ENCODE results near the gene GAB1.
A peak's percentile ranks its signal among the peaks of the same experiment; 100 is the strongest.
"Not testable (repeated sequence)": the region's sequence is repeated elsewhere in the genome, so short reads cannot be mapped to it uniquely, and the experiment has no call there.

Gene GAB1

GRCh38 chr4:143339497-143339896 lies 2.8 kb downstream of the GAB1 start:
- DNase-seq: no peak

DNA sequence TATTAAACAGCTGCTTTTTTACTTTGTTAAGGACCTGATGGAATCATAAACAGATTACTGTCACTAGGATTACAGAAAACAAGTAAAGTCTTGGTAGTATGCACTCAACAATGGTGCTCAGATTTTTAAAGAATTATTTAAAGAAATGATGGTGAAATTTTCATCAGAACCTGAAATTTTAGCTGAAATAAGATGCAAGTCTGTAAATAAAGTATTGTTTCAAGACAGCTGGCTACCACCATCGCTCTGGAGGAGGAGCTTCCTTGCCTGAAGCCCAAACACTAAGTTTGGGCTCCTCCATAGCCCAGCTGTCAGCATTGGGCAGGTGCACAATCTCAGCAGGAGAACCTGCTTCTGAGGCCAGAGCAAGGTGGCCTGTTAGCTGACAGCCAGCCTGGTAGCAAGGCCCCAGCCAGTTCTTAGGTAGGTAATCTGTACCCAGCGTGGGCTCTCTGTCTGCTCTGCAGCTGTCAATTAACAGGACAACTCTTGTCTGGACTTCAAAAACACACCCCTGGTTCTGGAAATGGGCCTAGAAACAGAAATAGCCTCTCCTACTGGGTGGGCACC lies 4.6 kb downstream of the GAB1 start:
- DNase-seq: no peak

DNA sequence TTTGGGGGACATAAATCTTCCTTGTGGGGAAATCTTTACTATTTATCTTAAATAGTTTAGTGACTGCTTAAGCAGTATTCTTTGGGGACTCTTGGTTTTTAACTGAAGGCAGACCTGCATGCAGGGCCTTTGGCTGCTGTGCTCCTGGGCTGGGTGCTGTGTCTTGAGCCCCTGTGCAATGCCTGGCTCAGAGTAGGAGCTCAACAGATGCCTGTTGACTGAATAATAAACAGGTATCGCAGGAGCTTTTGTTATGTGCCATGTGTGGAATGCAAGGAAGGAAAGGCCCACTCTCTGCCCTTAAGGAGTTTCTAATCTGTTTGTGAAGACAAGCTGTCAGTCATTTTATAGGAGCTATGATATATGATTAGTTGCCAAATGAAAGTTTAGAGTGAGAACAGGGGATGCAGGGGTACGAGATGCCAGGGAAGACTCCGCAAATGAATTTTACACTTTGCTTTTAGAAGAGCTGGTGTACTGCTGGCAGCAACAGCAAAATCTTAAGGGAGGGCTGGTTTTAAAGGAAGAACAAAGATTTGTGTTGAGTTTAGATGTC lies 6.7 kb downstream of the GAB1 start:
- DNase-seq: no peak

GRCh38 chr4:143344041-143344440 lies 7.4 kb downstream of the GAB1 start:
- DNase-seq: no peak

- no peak for DNase-seq
These were observed 8.1 kb downstream of the GAB1 start for GRCh38 chr4:143344774-143345173.

GRCh38 chr4:143345356-143345755 lies 8.7 kb downstream of the GAB1 start:
- no peak for DNase-seq

DNA sequence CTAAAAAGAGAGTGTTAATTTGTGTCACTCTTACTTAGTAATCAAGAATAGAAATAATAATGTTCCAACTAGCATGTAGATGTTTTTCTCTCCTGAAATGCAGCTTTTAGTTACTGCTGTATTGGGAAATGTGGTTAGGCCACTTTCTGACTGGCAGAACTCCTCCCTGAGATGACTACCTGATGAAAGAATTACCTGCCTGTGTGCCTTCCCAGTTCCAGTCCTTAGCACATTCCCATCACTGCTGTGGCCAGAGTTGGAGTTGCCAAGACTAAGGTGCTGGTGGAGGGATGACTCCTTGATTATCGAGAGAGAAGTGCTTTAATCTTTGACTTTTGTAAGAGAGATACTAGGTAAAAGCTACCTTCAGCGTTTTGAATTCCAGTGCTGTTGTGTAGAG lies 9.5 kb downstream of the GAB1 start:
- peak; percentile 35 for DNase-seq

DNA sequence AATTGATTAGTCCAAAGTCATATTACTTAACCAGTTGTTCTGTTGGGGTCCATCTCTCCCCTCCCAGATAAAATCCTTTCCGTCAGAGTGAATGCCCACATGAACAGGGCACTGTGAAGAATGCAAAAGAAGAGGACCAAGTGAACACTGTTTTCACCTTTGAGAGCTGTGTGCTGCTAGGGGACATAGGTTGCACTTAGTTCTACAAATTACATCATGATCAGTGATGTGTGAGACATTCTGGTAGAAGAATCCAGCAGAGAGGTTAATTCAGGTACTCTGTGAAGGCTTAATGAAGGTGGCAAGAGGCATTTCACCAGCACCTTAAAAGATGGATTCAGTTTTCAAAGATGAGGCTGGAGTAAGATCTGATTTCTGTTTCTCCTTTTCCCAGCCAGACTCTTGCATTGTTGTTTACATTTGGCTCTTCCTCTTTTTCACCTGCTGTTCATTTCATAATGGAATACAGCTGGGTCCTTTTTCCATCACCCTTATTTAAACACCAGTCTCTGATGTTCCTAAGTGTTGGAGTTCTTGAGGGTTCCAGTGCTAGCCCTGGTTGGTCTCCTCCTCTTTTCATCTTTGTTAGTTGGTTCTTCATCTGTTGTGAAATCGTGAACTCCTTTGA lies 10.9 kb downstream of the GAB1 start:
- DNase-seq: no peak

DNA sequence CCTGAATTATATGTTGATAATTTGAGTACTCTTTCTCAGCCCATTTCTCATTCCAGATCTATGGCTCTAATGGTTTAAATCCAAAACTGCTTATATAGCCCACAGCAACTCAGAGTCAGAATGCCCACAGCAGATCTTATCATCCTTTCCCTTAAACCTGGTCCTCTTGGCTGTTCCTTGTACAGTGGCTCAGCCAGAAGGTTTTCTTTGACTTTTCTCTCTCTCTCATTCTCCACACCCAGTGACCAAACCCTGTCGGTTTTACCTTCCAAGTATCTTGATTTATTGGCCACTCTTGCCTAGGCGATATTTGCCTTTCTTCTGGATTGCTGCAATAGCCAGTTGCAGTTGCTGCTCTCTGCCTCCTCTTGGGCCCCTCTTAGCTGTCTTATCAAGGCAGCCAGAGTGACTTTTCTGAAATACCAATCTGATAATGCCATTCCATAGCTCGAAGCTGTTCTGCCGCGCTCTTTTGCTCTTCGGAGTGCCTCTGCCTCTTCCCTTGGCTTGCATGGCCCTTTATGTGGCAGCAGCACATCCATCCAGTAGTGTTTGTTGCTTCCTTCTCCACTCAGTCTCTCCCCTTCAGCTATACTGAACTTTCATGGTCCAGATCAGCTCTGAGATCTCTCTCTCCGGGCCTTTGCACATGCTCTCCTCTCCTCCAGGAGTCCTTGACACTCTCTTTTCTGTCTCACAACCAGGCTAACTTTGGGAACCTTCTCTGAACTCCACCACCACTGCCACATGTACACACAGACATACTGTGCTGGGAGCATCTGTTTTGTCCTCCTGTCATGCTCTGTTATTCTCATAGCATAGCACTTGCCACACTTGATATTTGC lies 11.8 kb downstream of the GAB1 start:
- no peak for DNase-seq

DNA sequence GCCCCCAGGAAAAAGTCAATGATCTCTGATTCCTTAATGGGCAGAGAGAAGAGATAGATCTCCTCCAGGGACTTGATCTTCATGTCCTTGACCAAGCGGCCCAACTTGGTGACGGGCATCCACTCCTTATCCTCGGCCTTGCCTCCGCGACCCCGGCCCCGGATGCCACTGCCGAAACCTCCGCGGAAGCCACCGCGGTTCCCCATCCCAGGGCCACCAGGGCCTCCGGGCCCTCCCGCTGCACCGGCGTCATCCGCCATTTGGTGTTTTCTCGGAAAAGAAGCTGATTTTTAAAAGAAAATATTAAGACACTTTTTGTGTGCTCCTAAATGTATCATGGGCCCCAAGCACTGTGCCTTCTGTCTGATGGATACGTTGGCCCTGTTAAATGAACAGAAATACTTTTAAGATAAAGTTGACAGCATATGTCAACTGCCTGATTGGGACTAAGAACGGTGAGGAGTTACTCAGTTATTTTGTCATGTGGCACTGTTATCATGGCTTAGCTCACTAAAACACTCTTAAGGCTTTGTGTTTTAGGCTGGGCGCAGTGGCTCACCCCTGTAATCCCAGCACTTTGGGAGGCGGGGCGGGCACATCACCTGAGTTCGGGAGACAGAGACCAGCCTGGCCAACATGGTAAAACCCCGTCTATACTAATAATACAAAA lies 13.3 kb downstream of the GAB1 start:
- DNase-seq: not testable (repeated sequence)

GRCh38 chr4:143351149-143351691 lies 14.5 kb downstream of the GAB1 start:
- no peak for DNase-seq

GRCh38 chr4:143351774-143352451 lies 15.2 kb downstream of the GAB1 start:
- DNase-seq: no peak

GRCh38 chr4:143352720-143353119 lies 16.0 kb downstream of the GAB1 start:
- DNase-seq: no peak

- DNase-seq: no peak
These were observed 17.1 kb downstream of the GAB1 start for GRCh38 chr4:143353797-143354196.

- no peak for DNase-seq
These were observed 18.3 kb downstream of the GAB1 start for GRCh38 chr4:143354990-143355389.

DNA sequence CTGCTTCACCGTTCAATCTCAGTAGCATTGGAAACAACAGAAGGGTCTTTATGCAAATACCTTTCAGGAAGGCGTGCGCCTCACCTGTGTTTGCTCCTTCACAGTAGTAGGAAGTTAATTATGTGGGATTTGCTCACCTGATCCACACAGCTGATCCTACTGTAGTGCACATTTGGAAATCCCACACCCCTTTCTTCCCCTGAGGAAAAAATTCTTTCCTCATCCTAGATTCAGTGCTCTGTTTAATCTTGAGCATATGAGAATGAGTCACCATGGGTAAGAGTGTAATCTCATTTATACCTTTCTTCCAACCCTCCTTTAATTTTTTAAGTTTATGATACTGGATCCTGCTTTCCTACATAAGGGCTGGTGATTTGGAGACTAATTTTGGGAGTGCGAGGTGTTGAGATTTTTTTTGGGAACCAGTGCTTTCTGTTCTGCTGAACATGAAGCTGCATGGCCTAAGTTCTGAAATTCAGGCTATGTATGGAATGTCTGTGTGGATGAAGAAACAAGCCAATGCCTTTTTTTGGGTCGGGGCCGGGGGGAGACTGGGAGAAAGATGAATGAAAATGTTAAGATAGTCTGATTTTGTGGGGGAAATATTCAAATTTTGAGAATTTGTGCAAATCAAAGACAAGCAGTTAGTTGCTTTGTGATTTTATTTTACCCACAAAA lies 19.0 kb downstream of the GAB1 start:
- no peak for DNase-seq

DNA sequence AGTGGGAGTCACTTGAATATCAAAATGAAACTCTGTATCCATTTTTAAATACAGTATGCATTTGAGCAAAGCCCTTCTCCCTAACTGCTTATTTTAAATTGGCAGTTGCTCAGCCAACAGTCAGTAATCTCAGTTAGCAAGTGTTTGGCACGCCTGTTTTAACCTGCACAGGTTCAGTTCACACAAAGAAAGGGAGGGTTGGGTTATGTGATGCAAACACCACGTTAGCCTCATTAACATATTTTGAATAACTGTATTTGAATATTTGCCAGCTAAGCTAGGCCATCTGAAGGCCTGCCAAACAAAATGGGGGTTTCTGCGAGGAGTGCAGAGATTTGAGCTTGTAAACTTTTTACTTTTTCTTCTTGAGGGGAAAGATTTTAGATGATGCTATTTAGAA lies 19.8 kb downstream of the GAB1 start:
- no peak for DNase-seq

GRCh38 chr4:143357161-143357845 lies 20.6 kb downstream of the GAB1 start:
- no peak for DNase-seq

- no peak for DNase-seq
These were observed 21.7 kb downstream of the GAB1 start for GRCh38 chr4:143358419-143358818.

DNA sequence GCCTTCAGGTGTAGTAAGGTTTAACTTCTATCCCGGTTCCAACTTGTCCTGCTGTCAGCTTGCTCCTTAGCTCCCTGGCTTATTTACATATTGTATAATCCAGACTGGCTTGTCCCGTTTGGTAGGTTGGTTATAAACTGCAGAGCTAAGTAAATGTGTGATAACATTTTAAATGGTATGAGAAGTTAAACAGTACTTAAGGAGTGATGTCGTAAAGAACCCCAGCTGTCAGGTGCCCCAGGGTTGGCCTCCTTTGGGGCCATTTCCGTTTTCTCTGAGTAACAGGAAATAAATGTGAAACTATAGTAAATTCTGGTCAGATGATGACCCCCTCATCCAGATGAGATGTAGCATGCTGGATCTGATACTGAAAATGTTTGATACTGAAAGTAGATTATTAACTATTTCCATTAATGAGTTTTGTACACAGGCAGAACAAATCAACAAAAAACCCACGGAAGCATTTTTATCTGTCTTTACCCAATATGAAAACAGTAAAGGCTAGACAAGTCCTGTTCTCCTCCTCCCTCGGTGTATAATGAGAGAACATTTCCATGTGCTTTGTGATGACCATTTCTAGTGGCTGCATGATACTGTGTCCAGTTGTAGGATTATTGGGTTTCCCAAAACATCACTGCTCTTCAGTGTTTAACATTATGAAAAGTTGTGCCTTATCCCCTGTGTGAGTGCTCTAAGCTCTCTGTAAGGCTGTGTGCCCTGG lies 22.4 kb downstream of the GAB1 start:
- DNase-seq: peak; percentile 46

Data from kidney glomerular epithelial cell (primary cell).